SK-N-SH treated with all-trans-retinoic acid at 6 μM for 48 hours (cell line): Measurements from ENCODE around the gene IL9R.

Experiments
- BACH2 ChIP-seq: fragments of 250-450 bp; sonication (Bioruptor Pico); IDR thresholded peaks from 2 replicates; pipeline ENCODE4 v1.9.0; 2021; ENCODE audit warnings: mild to moderate bottlenecking, borderline replicate concordance
- CSDC2 ChIP-seq: fragments of 250-450 bp; sonication (Bioruptor Pico); IDR thresholded peaks from 2 replicates; pipeline ENCODE4 v1.5.0; 2020; ENCODE audit warnings: mild to moderate bottlenecking, moderate library complexity
- ESRRG ChIP-seq: fragments of 250-450 bp; sonication (Bioruptor Pico); IDR thresholded peaks from 2 replicates; pipeline ENCODE4 v1.6.1; 2021; ENCODE audit warnings: mild to moderate bottlenecking
- PPARA ChIP-seq: fragments of 250-450 bp; sonication (Bioruptor Pico); IDR thresholded peaks from 2 replicates; pipeline ENCODE4 v1.5.0; 2020; ENCODE audit warnings: mild to moderate bottlenecking, borderline replicate concordance
- SNAI2 ChIP-seq: fragments of 250-450 bp; sonication (Bioruptor Pico); IDR thresholded peaks from 2 replicates; pipeline ENCODE4 v1.5.0; 2020; ENCODE audit warnings: mild to moderate bottlenecking, moderate library complexity
- TCF4 ChIP-seq: fragments of 250-450 bp; sonication (Bioruptor Pico); IDR thresholded peaks from 2 replicates; pipeline ENCODE4 v1.8.0; 2021; ENCODE audit warnings: mild to moderate bottlenecking, moderate library complexity, borderline replicate concordance
- ZFP3 ChIP-seq: fragments of 250-450 bp; sonication (Bioruptor Pico); IDR thresholded peaks from 2 replicates; pipeline ENCODE4 v1.5.0; 2020; ENCODE audit warnings: mild to moderate bottlenecking, moderate library complexity
- TF ChIP-seq, protein P1 (sequence below): fragments of 250-450 bp; sonication (Bioruptor Pico); IDR thresholded peaks from 2 replicates; pipeline ENCODE4 v1.8.0; 2021; ENCODE audit warnings: low read depth, mild to moderate bottlenecking, moderate library complexity, borderline replicate concordance
- TF ChIP-seq, protein P2 (sequence below): fragments of 250-450 bp; sonication (Bioruptor Pico); IDR thresholded peaks from 2 replicates; pipeline ENCODE4 v1.8.0; 2020; ENCODE audit warnings: mild to moderate bottlenecking, moderate library complexity, borderline replicate concordance
- TF ChIP-seq, protein P3 (sequence below): fragments of 250-450 bp; sonication (Bioruptor Pico); IDR thresholded peaks from 2 replicates; pipeline ENCODE4 v1.5.1; 2020; ENCODE audit warnings: low read depth, mild to moderate bottlenecking, moderate library complexity

DNA sequence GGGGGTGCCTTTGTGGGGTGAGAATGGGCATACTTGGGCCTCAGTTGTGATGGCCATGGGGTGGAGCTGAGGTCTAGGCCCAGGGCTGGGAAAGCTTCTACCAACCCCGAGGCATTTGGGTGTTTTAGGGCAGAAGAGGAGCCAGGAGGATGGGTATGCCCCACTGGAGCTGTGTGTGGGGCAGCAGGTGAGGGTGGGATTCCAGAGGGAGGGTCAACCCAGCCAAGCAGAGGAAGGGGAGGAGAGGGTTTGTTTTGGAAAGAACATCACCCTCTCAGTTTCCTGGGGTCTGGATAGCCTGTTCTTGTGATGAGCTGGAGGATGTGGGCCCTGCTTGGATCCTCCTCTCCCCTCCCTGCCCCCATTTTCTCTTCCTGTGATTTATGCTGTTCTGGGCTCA is 620 bp downstream of the IL9R start:
- TF ChIP-seq ESRRG (CRISPR knock-in tag) (no peak), TCF4 (no peak), ZFP3 (CRISPR knock-in tag) (no peak), PPARA (CRISPR knock-in tag) (no peak), BACH2 (no peak), CSDC2 (CRISPR knock-in tag) (no peak), SNAI2 (CRISPR knock-in tag) (no peak)
- TF ChIP-seq, protein P1, sequence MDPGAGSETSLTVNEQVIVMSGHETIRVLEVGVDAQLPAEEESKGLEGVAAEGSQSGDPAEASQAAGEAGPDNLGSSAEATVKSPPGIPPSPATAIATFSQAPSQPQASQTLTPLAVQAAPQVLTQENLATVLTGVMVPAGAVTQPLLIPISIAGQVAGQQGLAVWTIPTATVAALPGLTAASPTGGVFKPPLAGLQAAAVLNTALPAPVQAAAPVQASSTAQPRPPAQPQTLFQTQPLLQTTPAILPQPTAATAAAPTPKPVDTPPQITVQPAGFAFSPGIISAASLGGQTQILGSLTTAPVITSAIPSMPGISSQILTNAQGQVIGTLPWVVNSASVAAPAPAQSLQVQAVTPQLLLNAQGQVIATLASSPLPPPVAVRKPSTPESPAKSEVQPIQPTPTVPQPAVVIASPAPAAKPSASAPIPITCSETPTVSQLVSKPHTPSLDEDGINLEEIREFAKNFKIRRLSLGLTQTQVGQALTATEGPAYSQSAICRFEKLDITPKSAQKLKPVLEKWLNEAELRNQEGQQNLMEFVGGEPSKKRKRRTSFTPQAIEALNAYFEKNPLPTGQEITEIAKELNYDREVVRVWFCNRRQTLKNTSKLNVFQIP (CRISPR knock-in tag) = no peak
- TF ChIP-seq, protein P2, sequence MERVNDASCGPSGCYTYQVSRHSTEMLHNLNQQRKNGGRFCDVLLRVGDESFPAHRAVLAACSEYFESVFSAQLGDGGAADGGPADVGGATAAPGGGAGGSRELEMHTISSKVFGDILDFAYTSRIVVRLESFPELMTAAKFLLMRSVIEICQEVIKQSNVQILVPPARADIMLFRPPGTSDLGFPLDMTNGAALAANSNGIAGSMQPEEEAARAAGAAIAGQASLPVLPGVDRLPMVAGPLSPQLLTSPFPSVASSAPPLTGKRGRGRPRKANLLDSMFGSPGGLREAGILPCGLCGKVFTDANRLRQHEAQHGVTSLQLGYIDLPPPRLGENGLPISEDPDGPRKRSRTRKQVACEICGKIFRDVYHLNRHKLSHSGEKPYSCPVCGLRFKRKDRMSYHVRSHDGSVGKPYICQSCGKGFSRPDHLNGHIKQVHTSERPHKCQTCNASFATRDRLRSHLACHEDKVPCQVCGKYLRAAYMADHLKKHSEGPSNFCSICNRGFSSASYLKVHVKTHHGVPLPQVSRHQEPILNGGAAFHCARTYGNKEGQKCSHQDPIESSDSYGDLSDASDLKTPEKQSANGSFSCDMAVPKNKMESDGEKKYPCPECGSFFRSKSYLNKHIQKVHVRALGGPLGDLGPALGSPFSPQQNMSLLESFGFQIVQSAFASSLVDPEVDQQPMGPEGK (CRISPR knock-in tag) = no peak
- TF ChIP-seq, protein P3, sequence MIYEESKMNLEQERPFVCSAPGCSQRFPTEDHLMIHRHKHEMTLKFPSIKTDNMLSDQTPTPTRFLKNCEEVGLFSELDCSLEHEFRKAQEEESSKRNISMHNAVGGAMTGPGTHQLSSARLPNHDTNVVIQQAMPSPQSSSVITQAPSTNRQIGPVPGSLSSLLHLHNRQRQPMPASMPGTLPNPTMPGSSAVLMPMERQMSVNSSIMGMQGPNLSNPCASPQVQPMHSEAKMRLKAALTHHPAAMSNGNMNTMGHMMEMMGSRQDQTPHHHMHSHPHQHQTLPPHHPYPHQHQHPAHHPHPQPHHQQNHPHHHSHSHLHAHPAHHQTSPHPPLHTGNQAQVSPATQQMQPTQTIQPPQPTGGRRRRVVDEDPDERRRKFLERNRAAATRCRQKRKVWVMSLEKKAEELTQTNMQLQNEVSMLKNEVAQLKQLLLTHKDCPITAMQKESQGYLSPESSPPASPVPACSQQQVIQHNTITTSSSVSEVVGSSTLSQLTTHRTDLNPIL (CRISPR knock-in tag) = no peak
